Osteoblast (primary cell): ENCODE results near the gene FAM227A. TPM values are rescaled to one million over a fixed set of nuclear protein-coding genes. Genes with fewer than 3 reads are reported as not detected.
A peak's percentile ranks its signal among the peaks of the same experiment; 100 is the strongest.

Experiments used
- DNase-seq: peaks from one replicate; pipeline ENCODE4 v3.0.0; 2011; ENCODE audit warnings: low spot score, mixed read lengths; ENCODE audit not compliant: insufficient read length; ENCODE audit errors: missing footprints
- H2AFZ ChIP-seq: 2 replicates; pipeline ENCODE4 v1.6.0; 2011; ENCODE audit warnings: mild to moderate bottlenecking, low read length
- H3K27ac ChIP-seq: 2 replicates; pipeline ENCODE4 v1.5.1; 2011; ENCODE audit warnings: mild to moderate bottlenecking, low read depth, low read length, moderate library complexity
- H3K27me3 ChIP-seq: 2 replicates; pipeline ENCODE4 v1.6.0; 2012; ENCODE audit warnings: mild to moderate bottlenecking, control low read depth, inconsistent platforms, low read length, moderate library complexity; ENCODE audit not compliant: insufficient read depth
- H3K36me3 ChIP-seq: 2 replicates; pipeline ENCODE4 v1.5.1; 2011; ENCODE audit warnings: mild to moderate bottlenecking, low read length, control low read depth, moderate library complexity; ENCODE audit not compliant: insufficient read depth
- H3K4me1 ChIP-seq: 2 replicates; pipeline ENCODE4 v1.5.1; 2011; ENCODE audit warnings: mild to moderate bottlenecking, low read length, control low read depth, moderate library complexity; ENCODE audit not compliant: insufficient read depth
- H3K4me2 ChIP-seq: 2 replicates; pipeline ENCODE4 v1.6.0; 2011; ENCODE audit warnings: mild to moderate bottlenecking, low read length; ENCODE audit not compliant: insufficient read depth
- H3K4me3 ChIP-seq: fragments of 200-600 bp; sonication (generic); 3 replicates; pipeline ENCODE4 v1.5.1; 2012; ENCODE audit warnings: mild to moderate bottlenecking, low read length, inconsistent platforms; ENCODE audit not compliant: insufficient read depth
- H3K79me2 ChIP-seq: 2 replicates; pipeline ENCODE4 v1.6.0; 2012; ENCODE audit warnings: mild to moderate bottlenecking, low read length, control low read depth, inconsistent platforms; ENCODE audit not compliant: insufficient read depth
- H3K9me3 ChIP-seq: 2 replicates; pipeline ENCODE4 v1.5.1; 2011; ENCODE audit warnings: low read depth, low read length, control low read depth
- H4K20me1 ChIP-seq: 2 replicates; pipeline ENCODE4 v1.6.0; 2012; ENCODE audit warnings: mild to moderate bottlenecking, low read length, control low read depth; ENCODE audit not compliant: insufficient read depth
- total RNA-seq: library from RNA; depleted of rRNA; stranded (reverse); fragments of >200 nt; gene quantifications from 2 replicates; pipeline ENCODE4 v1.2.3, GENCODE V29; 2012
- TF ChIP-seq, protein P1 (sequence below): IDR thresholded peaks from 2 replicates; pipeline ENCODE4 v1.5.1; 2011; ENCODE audit warnings: mild to moderate bottlenecking, low read depth, low read length, moderate library complexity; ENCODE audit errors: extremely low read depth

Gene FAM227A
- total RNA-seq, 1 donor, result 3.3 TPM

DNA sequence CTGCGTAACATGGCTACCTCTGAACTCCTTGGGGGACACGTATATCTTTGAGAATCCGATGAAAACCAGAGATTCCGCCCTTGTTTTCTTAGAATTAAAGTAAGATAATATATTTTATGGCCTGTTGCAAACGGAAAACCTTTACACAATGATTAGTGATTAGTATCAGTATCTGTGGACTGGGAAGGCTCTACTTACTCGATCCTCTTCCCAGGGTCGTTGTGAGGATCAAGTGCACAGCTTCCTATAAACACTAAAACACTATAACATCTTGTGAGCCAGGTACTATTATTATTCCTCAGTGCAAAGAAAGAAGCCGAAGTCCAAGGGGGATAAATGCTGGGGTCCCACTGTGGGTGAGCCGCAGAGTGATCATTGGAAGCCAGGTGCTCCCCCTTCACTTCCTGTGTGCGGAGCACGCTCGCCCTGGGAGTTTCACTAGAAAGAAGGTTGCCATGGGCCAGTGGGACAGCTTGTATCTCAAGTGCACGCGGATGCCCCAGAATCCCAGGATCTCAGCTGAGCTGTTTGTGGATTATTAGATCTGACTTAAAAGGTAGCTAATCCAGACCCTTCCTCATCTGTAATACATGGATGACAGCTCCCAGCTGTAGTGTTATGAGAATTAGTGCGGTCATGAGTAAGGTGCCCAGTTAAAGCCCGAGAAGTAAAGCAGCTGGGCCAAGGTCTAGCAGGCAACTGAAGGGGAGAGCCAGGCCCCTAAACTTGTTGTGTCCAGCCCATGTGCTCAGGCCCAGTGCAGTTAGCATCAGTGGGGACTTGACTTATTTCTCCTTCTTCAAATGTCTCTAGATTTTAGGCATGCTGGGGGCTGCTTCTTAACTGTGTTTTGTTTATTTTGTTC is 1.1 kb upstream of the FAM227A start:
- no peaks in the 10 kb centered on the region for H4K20me1 ChIP-seq
- DNase-seq, result peak; percentile 58
- no peaks in the 10 kb centered on the region for H3K27me3 ChIP-seq
- peaks cover 17% of the 10 kb centered on the region for H3K4me1 ChIP-seq
- H3K4me3 ChIP-seq, result peak overlapping the region; percentile 92
- TF ChIP-seq, protein P1, sequence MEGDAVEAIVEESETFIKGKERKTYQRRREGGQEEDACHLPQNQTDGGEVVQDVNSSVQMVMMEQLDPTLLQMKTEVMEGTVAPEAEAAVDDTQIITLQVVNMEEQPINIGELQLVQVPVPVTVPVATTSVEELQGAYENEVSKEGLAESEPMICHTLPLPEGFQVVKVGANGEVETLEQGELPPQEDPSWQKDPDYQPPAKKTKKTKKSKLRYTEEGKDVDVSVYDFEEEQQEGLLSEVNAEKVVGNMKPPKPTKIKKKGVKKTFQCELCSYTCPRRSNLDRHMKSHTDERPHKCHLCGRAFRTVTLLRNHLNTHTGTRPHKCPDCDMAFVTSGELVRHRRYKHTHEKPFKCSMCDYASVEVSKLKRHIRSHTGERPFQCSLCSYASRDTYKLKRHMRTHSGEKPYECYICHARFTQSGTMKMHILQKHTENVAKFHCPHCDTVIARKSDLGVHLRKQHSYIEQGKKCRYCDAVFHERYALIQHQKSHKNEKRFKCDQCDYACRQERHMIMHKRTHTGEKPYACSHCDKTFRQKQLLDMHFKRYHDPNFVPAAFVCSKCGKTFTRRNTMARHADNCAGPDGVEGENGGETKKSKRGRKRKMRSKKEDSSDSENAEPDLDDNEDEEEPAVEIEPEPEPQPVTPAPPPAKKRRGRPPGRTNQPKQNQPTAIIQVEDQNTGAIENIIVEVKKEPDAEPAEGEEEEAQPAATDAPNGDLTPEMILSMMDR, result no peak
- no peaks in the 10 kb centered on the region for H3K9me3 ChIP-seq
- H2AFZ ChIP-seq, result peak overlapping the region; percentile 100
- H3K79me2 ChIP-seq, result peaks cover 14% of the 10 kb centered on the region
- H3K36me3 ChIP-seq, result peaks cover 3% of the 10 kb centered on the region
- peak overlapping the region; percentile 88 for H3K4me2 ChIP-seq
- peak overlapping the region; percentile 100 for H3K27ac ChIP-seq

DNA sequence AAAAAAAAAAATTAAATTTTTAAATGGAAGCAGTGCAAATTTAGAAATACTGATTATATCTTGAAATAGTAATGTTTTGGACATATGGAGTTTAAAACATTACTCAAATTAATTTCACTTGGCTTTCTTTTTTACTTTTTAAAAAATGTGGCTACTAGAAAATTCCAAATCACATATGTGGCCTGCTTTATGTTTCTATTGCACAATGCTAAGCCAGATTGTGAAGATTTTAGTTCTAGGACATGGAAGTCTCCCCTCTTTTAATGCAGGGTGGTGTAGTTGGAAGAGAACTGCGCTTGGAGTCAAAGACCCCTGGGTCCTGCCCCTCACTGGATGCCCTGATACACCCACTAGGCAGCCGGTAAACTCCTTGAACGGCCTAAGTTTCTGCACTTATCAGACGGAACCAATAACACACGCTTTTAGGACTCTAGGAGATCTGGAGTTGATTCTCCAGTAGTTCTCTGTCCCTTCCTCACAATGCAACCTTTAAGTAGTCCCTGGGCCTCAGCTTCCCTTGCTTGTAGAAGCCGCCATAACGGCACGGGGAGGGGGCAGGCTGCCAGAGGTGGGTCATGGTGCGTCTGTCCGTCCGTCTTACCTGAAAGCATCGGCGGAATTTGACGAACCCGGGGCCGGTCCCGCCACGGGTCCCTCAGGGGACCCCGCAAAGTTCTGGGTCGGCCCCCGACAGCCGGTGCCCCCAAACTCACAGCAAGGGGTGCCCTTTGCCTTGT is 505 bp downstream of the FAM227A start:
- Histone ChIP-seq H3K9me3 (no peaks in the 10 kb centered on the region), H3K4me1 (peaks cover 17% of the 10 kb centered on the region), H3K36me3 (no peaks in the 10 kb centered on the region), H3K4me2 (peak overlapping the region; percentile 88), H2AFZ (peak overlapping the region; percentile 100), H4K20me1 (no peaks in the 10 kb centered on the region), H3K79me2 (peaks cover 14% of the 10 kb centered on the region), H3K4me3 (peak overlapping the region; percentile 92), H3K27me3 (no peaks in the 10 kb centered on the region), H3K27ac (peak overlapping the region; percentile 100)
- TF ChIP-seq, protein P1, result no peak
- DNase-seq, result peak; percentile 65

DNA sequence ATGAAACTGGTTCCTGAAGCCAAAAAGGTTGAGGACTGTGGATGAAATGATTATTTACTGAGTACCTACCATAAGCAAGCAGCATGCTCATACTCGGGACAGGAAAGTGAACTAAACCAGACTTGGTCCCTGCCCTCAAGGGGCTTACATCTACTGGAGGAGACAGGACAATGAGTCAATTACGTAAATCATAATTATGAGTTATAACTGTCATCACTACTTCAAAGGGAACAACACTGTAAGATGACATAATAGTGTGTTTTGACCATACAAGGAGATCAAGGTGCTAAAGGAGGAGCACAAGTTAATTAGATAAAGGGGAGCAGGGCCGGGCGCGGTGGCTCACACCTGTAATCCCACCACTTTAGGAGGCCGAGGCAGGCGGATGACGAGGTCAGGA is 2.5 kb downstream of the FAM227A start:
- H3K27ac ChIP-seq, result no peak overlapping the region
- no peaks in the 10 kb centered on the region for H3K27me3 ChIP-seq
- H3K4me1 ChIP-seq, result peaks cover 17% of the 10 kb centered on the region
- no peaks in the 10 kb centered on the region for H3K36me3 ChIP-seq
- no peaks in the 10 kb centered on the region for H3K9me3 ChIP-seq
- DNase-seq, result no peak
- H3K4me3 ChIP-seq, result no peak overlapping the region
- H3K79me2 ChIP-seq, result peaks cover 14% of the 10 kb centered on the region
- no peaks in the 10 kb centered on the region for H4K20me1 ChIP-seq
- no peak overlapping the region for H3K4me2 ChIP-seq
- H2AFZ ChIP-seq, result no peak overlapping the region
- TF ChIP-seq, protein P1, result no peak

DNA sequence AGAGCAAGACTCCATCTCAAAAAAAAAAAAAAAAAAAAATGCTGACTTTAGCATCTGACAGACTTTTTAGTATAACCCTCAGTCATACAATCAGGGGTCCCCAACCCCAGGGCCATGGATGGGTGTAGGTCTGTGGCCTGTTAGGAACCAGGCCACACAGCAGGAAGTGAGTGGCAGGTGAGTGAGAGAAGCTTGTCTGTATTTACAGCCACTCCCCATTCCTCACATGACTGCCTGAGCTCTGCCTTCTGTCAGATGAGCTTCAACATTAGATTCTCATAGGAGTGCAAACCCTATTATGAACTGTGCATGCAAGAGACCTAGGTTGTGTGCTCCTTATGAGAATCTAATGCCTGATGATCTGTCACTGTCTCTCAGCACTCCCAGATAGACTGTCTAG is 3.3 kb downstream of the FAM227A start:
- H3K36me3 ChIP-seq, result no peaks in the 10 kb centered on the region
- H3K27ac ChIP-seq, result no peak overlapping the region
- H3K4me3 ChIP-seq, result no peak overlapping the region
- H3K4me1 ChIP-seq, result peaks cover 17% of the 10 kb centered on the region
- no peaks in the 10 kb centered on the region for H4K20me1 ChIP-seq
- DNase-seq, result no peak
- H3K9me3 ChIP-seq, result no peaks in the 10 kb centered on the region
- TF ChIP-seq, protein P1, result no peak
- H2AFZ ChIP-seq, result no peak overlapping the region
- H3K4me2 ChIP-seq, result no peak overlapping the region
- no peaks in the 10 kb centered on the region for H3K27me3 ChIP-seq
- peaks cover 12% of the 10 kb centered on the region for H3K79me2 ChIP-seq
